Erythroblast (primary cell): ENCODE data around the gene ZNF778.

Source experiments
- DNase-seq, 2 experiments: peaks; one replicate each; lab custom pipeline; 2025; lab: John Stamatoyannopoulos, UW
- GATA1 ChIP-seq: IDR thresholded peaks from 2 replicates; pipeline ENCODE4 v1.6.1; 2011; ENCODE audit warnings: low read depth, mild to moderate bottlenecking, control low read depth, low read length, moderate library complexity
- POLR2A ChIP-seq: IDR thresholded peaks from 2 replicates; pipeline ENCODE4 v1.6.1; 2011; ENCODE audit warnings: mild to moderate bottlenecking, low read length

The ZNF778 gene

DNA sequence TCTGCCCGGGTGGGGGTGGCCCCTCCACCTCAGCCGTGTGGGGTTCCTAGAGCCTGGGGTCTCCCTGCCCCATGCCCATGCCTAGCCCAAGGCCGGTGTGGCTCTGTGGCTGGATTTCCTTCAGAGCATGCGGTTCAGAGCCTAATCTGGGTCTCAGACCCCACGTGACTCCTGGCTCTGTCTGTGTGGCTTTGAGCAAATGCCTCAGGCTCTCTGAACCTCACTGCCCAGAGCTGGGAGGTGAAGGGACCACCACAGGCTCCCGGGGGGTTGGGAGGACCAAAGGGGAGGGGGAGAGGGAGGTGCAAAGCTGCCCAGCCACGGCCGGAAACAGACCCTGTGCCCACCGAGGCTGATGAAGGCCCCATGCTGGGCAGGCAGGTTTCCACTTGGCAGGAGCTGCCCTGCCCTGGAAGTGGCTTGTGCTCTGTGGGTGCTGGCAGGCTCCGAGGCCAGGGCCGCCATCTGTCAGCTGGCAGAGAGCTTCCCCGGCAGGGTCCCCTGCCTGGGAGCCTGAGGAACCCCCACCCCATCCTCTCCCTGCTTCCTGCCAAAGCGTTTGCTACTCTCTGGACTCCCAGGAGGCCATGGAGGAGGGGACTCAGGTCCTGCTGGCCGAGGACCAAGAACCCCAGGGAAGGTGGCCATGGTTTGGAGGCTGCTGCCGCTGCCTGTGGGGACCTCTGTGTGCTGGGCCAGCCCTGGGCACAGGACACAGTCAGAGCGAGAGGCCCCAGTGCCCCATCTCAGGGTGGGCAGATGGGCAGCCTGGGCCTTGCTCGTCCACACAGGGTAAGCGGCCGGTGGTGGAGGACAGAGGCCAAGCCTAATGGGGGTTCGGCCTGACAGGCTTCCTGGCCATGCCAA is 42.0 kb upstream of the ZNF778 start:
- DNase-seq: no peak
- TF ChIP-seq POLR2A: no peak
- no peak for TF ChIP-seq GATA1

DNA sequence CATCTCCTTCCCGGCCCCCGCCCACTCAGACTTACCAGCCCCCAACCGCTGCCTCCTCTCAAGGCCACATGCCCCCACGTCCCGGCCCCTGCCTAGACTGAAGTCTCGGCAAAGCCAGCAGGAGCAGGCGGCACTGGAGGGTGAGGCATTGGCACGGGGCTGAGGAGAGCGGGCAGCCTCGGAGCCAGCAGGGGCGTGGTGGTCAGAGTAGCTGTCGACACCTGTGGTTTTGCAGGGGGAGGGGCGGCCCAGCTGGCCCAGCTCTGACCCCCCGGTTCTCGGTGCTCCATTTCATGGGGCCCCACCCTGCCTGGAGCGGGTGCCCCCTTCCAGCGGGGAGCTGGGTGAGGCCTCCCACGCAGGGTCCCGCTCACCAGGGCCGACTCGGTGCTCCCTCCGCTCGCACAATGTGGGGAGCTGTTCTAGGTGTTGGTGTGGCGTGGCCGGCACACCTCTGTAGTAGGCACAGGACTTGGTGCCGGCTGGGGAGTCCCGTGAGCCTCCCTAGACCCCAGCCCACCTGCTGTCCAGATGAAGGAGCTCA is 41.3 kb upstream of the ZNF778 start:
- TF ChIP-seq POLR2A (no peak), GATA1 (no peak)
- DNase-seq: no peak

DNA sequence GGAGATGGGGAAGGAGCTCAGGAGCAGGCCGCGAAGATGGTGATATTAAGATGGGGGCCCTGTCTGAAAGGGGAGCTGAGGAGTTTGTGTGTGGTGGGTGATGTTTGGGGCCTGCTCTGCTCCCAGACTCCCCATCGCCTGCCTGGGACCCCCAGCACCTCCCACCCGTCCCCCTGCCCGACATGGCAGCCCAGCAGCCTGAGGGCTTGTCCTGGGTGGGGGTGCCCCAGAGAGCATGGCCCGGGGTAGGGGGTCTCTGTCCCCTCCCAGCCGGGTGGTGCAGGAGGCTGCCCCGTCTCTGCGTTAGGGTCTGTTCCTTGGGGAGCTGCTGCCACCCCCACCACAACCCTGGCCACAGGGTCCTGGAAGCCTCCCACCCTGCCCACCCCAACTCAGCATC is 40.8 kb upstream of the ZNF778 start:
- TF ChIP-seq POLR2A (no peak), GATA1 (no peak)
- no peak for DNase-seq

DNA sequence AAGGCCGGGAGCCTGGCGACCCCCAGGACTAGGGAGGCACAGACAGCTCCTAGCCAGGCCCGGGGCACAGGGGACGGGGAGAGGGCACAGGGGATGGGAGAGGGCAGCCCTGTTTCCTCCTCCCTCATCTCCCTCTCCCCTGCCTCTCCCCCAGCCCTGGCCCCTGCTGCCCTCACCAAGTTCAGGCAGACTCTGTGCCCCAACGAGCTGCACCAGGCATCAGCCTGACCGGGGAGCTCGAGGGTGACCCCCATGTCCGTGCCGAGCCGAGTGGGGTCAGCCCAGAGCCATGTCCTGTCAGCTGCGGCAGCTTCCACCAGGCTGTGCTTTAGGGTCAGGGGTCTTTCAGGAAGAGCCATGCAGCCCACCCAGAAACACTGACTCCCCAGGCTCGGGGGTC is 40.0 kb upstream of the ZNF778 start:
- DNase-seq: no peak
- TF ChIP-seq GATA1: no peak

DNA sequence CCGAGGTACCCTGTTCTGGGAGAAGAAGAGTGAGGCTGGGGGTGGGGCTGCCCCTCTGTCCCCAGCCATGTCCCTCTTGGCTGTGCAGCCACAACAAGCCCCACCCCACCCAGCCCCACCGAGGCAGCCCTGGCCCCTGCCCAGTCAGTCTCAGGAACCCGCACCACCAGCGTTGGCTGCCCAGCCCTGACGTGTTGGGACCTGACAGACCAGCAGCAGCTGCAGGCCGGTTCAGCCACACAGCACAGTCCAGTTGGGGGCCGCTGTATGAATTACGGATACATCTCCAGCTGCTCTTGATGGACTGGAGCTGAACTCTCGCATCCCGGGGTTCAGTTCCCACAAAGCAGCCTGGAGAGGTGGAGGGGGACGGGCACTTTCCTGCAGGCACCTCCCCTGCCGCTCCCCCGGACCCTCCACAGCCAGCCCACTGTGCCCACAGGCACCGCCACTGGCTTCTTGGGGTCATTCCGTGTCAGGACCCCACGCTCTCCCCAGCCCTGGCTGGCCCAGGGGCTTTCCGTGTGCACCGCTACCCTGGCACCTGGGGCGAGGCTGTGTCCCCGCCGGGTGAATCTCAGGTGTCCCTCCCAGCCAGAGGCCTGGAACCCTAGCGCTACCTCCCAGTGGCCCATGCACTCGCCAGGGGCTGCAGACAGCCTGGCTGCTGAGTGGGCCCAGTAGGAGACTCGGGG is 38.9 kb upstream of the ZNF778 start:
- no peak for DNase-seq
- no peak for TF ChIP-seq GATA1
- TF ChIP-seq POLR2A: no peak

DNA sequence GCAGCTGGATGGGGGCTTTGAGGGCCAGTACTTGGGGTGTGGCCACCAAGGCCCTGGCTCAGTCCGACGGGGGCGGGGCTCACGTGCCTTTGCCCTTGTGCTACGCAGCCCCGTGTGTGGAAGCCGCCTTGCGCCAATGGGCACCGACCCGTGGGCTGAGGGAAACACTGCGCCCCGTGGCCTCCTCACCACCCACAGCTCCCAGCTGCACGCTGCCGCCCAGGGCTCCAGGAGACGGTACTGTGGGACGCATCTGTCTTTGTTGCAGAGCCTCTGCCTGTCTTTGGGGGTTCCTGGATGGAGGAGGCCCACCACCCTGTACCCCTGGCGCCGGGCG is 38.4 kb upstream of the ZNF778 start:
- DNase-seq: no peak
- TF ChIP-seq GATA1 (no peak), POLR2A (no peak)

DNA sequence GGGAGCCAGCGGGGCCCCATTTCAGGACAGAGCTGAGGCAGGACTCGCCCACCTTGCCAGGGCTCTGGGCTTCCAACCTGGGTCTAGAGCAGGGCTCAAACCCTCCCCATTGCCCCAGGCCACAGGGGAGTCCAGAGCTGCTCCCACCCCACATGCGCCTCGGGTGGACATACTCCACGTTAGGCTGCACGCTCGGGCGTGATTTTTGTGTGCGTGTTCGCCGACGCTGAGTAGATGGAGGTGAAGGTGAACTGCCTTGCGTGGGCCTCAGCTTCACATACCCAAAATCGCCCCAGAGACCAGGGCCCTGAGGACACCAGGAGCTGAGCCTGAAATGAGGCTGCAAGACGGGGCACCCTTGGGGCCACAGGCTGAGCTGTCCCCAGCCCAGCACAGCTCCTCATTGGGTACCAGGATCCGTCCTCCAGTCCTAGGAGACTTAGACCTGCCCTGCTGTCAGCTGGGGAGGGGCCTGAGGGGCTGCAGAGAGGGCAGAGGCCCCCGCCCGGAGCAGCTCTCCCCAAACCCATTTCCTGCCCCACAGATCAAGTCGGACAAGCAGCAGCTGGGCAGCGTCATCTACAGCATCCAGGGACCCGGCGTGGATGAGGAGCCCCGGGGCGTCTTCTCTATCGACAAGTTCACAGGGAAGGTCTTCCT is 37.7 kb upstream of the ZNF778 start:
- TF ChIP-seq POLR2A: no peak
- TF ChIP-seq GATA1: no peak

DNA sequence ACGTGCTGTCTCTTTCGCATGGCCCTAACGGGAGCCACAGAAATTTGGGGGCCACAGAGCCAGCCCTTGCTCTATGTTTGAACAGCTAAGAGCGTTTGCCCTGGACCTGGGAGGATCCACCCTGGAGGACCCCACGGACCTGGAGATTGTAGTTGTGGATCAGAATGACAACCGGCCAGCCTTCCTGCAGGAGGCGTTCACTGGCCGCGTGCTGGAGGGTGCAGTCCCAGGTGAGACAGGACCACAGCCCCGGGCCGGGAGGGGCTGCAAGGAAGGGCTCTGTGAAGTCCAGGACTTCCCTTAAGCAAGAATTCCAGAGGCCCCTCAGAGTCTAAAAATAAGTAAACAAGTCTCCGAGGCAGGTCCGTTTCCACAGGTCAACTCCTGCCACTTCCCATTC is 34.0 kb upstream of the ZNF778 start:
- no peak for DNase-seq
- TF ChIP-seq POLR2A: no peak
- no peak for TF ChIP-seq GATA1

More for the DNA sequence above, 37.7 kb upstream of the ZNF778 start:
- no peak for DNase-seq

DNA sequence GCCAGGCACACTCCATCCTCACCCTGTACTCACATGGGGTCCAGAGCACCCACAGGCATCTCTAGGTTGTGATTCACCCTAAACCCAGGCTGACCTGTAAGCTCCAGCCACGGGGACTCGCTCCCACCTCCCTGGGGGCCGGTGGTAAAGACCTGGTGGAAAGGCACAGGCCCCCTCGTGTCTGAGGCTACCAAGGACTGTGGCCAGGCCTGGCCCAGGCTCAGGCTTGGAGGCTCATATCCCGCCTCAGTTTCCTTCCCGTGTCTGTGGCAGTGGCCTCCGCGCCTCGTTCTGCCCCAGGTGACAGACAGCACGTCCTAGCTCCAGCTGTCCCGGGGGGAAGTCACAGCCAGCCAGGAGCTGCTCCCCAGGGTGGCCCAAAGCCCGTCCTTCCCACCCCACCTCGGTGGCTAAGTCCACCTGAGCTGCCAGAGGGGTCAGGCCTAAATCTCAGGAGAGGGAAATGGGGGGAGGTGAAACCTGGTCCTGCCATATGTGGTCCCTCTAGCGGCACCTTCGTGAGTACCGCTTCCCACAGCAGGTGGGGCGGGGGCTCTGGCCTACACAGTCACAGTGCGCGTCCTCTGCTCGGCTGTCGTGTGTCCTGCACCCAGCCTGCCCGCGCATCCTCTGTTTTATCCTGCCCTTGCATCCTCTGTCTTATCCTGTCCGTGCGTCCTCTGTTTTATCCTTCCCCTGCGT is 33.4 kb upstream of the ZNF778 start:
- DNase-seq: no peak
- TF ChIP-seq POLR2A (no peak), GATA1 (no peak)

DNA sequence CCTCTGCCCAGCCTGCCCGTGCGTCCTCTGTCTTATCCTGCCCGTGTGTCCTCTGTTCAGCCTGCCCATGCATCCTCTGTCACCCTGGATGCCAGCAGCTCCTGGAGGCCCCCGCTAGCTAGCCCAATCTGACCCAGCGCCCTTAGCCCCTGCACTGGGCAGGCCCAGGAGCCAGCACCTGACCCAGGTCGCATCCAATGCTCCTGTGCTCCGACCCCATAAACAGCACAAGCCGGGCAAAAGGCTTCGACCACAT is 32.9 kb upstream of the ZNF778 start:
- DNase-seq: no peak
- TF ChIP-seq POLR2A (no peak), GATA1 (no peak)

DNA sequence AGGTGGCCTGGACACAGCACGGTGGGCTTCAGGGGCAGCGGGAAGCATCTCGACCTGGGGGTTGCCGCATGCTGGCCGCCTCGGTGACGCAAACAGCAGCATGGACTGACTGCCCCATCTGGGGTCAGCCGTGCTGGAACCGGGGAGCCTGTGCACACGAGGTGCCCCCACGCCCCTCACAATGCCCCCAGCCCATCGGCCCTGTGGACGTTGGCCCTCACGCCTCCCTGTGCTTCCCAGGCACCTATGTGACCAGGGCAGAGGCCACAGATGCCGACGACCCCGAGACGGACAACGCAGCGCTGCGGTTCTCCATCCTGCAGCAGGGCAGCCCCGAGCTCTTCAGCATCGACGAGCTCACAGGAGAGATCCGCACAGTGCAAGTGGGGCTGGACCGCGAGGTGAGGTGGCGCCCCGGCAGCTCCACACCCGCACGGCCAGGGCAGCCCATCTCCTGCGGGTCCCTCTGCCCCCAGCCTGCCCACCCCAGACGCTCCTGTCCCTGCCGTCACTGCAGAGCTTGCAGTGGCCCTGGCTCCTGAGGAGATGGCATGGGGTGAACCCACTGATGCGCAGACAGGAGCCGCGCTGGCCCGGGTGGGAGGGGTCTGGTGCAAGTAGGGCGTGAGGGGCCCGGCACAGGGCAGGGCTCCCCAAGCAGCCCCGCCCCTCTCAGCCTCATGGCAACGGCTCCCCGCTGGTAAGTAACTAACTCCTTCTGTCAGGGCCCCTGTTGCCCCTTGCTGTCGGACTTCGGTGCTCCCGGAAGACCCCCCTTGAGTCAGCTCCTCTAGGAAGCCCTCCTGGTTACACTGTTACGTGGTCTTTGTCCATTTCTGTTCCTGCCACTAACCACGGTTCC is 32.3 kb upstream of the ZNF778 start:
- no peak for TF ChIP-seq POLR2A
- no peak for TF ChIP-seq GATA1
- peak; percentile 67 to 75 for DNase-seq

DNA sequence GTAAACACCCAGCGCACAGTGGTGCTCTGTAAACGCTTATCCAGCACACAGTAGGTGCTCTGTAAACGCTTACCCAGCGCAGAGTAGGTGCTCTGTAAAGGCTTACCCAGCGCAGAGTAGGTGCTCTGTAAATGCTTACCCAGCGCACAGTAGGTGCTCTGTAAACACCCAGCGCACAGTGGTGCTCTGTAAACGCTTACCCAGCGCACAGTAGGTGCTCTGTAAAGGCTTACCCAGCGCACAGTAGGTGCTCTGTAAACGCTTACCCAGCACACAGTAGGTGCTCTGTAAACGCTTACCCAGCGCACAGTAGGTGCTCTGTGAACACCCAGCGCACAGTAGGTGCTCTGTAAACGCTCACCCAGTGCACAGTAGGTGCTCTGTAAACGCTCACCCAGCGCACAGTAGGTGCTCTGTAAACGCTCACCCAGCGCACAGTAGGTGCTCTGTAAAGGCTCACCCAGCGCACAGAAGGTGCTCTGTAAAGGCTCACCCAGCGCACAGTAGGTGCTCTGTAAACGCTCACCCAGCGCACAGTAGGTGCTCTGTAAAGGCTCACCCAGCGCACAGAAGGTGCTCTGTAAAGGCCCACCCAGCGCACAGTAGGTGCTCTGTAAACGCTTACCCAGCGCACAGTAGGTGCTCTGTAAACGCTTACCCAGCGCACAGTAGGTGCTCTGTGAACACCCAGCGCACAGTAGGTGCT is 31.5 kb upstream of the ZNF778 start:
- peak; percentile 61 to 66 for DNase-seq

DNA sequence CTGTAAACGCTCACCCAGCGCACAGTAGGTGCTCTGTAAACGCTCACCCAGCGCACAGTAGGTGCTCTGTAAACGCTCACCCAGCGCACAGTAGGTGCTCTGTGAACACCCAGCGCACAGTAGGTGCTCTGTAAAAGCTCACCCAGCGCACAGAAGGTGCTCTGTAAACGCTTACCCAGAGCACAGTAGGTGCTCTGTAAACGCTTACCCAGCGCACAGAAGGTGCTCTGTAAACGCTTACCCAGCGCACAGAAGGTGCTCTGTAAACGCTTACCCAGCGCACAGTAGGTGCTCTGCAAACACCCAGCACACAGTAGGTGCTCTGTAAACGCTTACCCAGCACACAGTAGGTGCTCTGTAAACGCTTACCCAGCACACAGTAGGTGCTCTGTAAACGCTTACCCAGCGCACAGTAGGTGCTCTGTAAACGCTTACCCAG is 30.9 kb upstream of the ZNF778 start:
- peak; percentile 60 for DNase-seq
